NCI-H187 (cell line): Measurements from ENCODE around the gene EFEMP2.
"Not testable (repeated sequence)": the region's sequence is repeated elsewhere in the genome, so short reads cannot be mapped to it uniquely, and the experiment has no call there.

Source experiments
- DNase-seq, 2 experiments: peaks; one replicate each; lab custom pipeline; 2025; lab: John Stamatoyannopoulos, UW

EFEMP2 gene

DNA sequence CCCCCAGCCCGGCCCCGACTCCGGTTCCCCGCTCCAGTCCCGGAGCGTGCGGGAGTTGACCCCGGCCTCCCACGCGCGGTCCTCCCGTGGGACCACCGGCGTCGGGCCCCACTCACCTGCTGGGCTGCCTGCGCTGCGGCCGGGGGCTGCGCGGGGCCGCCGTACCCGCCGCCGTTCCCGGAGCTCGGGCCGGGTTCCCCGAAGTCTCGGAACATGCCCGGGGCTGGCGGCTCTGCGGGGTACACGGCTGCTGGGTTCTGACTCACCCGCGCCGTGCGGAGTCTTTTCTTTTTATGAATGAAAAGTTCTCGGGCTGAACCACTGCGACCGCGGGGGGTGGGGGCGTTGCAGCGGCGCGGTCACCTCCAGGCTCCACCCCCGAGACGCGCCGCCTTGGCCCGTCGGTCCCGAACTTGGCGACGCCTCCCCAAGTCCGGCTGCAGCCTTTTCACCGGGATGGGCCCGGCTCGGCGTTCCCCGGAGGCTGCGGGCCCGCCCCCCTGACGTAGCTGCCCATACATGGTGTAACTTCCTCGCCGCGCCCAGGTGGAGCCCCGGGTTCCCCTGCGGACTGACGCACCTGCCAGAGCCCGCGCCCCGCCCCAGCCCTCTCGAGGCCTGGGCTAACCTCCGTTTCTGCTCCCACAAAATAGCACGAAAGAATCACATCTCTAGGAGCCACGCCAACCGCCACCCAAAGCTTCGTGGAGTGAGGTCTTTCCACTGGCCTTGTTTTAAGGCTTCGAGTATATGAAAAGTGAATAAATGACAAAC lies 27.7 kb upstream of the EFEMP2 start, which contains the start of gene FOSL1:
Gene FOSL1, minus strand, starts transcription at position 264 of the 774 bp plus-strand sequence. Its CDS starts 49 bp downstream, at position 215.
- DNase-seq = peak in 1 of 2 experiments; percentile 59

DNA sequence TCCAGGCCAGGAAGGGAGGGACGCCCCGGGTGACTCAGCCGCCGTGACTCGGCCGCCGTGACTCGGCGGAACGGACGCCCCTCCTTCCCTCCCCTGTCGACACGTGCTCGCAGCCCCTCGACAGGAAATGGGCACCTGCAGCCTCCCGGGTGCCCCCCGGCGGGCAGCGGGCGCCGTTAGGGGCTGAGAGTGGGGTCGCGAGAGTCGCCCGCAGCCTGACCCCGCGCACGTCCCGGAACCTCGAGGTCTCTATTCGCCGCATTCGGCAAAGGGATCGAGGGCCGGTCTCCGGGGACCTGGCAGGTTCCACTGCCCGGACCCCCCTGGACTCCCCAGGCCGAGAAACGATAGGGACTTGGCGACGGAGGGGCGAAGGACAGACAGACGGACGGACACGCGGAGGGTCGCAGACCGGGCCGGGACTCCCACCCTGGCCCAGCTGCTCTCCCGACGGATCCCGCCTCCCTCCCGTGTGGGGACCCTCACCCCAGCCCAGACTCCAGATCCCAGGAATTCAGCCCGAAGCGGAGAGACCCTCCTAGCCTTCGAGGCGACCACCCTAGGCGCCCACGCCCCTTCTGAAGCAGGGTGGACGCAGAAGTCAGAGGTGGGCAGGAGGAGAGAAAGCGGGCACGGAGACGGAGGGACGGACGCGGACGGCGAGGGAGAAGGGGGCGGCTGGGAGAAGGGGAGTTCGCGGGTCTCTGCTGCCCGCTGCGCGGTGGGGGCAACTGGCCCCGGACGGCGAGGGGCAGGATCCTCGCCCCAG lies 26.9 kb upstream of the EFEMP2 start:
- DNase-seq = no peak

DNA sequence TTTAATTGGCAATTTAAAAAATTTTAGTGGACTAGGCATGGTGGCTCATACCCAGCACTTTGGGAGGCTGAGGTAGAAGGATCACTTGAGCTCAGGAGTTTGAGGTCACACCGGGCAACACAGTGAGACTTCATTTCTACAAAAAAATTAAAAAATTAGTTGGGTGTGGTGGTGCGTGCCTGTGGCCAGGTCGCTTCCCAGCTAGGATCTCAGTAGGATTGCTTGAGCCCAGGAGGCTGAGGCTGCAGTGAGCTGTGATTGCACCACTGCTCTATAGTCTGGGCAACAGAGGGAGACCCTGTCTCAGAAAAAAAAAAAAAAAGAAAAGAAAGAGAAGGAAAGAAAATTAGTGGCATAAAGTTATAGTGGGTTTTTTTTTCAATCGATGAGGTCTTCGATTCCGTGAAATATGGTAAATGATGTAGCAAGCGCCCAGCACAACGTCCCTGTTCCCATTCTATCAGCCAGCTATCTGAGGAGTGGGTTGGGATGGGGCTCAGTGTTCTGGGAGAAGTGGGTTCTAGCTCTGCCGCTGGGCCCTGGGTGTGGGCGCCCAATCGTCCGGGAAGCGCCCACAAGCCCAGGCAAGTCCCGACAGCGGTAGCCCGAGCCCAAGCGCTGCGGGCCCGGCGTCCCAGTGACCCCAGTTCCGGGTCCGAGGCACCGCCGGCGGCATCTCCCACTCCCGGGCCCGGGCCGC lies 26.2 kb upstream of the EFEMP2 start:
- DNase-seq = no peak

DNA sequence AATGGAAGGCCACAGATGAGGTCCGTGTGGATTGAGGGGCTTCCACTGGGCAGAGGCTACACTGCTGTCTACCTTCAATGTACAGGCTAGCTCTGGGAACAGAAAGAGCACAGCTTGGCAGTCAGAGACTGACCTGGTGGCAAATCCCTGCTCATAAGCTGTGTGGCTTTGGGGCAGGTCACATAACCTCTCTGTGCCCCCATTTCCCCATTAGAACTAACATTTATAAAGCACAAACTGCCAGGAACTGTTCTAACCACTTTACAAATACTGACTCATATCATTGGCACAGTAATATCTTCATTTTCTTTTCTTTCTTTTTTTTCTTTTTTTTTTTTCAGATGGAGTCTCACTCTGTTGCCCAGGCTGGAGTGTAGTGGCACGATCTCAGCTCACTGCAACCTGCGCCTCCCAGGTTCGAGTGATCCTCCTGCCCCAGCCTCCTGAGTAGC lies 24.4 kb upstream of the EFEMP2 start:
- DNase-seq = no peak

DNA sequence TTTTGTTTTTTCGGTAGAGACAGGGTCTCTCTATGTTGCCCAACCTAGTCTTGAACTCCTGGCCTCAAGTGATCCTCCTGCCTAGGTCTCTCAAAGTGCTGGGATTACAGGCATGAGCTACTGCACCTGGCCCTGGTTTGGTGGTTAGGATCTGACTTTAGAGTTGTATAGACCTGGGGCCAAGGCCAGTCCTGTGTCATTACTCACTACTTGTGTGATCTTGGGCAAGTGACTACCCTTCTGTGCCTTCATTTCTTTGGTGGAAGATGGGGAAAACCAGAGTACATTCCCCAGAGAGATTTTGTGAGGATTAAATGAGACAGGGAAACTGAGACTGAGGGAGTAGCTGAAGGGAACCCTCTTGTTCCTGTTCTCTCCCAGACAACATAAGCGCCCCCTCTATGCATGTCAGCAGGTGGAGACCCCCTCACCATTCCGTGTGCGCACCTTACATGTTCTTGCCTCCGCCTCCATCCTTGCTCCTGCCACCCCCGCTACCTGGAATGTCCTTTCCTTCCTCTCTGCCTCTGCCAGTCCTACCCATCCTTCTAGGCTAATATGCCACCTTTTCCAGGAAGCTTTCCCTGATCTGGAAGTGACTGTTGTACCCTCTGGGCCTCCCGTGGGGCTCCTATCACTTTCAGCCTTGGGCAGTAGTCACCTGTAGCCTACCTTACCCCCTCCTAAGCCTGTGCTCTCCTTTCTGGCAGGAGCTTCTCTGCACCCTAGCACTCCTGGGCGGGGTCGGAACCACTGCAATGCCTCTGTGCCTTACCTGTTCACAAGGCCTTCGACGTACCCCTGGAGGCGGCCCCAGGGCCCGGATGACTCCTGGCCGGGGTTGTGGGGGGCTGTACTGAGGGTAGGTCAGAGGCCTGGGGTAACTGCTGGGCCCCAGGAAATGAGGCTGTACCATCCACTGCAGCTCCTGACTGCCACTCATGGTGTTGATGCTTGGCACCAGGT lies 23.7 kb upstream of the EFEMP2 start:
- no peak for DNase-seq

DNA sequence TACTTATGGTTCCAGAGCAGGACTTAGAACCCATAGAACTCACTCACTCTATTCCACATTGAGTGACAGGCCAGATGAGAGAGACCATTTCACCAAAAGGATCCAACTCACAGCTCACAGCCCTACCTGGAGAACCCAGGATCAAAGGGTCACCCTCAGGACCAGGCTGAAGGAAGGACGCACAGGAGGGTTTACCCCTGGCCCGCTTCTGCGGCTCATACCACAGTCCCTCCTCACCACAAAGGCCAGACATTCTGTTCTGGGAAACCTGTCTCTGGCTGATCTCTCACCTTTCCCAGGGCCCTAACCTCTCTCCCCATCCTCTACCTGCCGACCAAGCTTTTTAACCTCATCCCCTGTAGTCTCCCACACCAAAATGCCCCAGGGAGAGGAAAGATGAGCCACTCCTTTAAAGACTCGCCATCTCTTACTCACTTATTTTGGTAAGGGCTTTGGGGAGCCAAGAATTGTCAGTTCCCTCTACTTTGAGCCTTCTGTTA lies 22.9 kb upstream of the EFEMP2 start:
- no peak for DNase-seq

DNA sequence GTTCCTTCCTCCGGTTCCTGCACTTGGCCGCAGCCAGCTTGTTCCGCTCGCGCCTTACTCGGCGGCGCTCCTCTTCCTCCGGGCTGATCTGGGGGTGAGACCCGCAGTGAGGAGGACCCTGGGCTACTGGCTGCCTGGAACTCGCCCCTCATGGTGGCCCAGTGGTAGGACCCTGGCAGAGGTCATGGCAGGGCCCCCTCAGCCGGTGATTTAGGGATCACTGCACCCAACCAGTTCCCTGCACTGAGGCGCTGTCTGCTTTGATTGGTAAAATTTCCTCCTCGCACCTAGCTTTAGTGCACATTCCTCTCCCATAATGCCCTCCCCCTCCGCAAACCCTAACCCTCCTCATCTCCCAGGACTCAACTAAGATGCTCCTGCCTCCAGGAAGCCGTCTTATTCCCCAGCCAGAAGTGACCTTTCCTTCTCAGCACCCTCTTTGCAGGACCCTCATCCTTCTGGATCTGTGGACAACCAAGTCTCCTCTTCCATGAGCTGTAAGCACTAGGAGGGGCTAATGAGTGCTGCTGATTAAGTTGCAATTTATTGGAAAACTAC lies 21.5 kb upstream of the EFEMP2 start:
- no peak for DNase-seq

DNA sequence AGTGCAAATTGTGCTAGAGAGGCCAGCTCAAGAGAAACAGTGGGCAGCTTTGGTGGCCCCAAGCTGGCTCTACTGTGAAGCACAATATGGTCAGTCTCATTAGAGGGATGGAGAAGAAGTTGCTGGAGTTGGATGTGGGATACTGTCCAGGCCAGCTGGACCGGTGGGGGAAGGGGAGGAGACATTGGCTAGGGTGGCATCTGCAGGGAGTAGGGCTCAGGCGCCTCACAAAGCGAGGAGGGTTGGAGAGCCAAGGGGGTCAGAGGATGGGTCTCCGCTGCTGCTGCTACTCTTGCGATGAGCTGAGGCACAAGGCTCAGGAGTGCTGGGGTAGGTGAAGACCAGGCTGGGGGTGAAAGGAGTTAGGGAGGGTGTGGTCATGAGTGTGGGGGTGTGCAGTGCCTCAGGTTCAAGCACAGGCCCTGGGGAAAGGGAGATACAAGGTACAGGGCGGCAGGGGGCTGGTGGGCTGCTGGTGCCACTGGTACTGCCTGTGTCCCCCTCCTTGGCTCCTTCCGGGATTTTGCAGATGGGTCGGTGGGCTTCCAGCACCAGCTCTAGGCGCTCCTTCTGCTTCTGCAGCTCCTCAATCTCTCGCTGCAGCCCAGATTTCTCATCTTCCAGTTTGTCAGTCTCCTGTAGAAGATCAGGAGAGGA lies 20.2 kb upstream of the EFEMP2 start:
- no peak for DNase-seq

DNA sequence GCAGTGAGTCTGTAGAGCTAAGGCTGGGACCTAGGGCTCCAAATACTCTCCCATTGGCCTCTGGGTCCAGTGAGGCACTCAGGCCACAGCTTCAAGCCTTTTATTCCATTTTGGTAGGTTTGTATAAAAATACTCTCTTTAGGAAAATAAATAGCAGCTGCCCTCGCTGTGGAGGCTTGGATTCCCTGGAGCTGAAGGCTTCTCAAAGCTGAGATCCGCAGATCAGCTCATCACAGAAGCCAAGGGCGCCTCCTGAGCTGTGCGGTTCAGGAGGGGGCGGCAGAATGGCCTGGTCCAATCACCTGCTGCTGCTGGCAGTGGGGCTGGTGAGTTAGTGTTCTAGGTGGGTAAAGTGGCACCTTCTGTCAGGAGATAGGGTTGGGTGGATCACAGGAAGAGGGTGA lies 19.5 kb upstream of the EFEMP2 start:
- not testable (repeated sequence) for DNase-seq

DNA sequence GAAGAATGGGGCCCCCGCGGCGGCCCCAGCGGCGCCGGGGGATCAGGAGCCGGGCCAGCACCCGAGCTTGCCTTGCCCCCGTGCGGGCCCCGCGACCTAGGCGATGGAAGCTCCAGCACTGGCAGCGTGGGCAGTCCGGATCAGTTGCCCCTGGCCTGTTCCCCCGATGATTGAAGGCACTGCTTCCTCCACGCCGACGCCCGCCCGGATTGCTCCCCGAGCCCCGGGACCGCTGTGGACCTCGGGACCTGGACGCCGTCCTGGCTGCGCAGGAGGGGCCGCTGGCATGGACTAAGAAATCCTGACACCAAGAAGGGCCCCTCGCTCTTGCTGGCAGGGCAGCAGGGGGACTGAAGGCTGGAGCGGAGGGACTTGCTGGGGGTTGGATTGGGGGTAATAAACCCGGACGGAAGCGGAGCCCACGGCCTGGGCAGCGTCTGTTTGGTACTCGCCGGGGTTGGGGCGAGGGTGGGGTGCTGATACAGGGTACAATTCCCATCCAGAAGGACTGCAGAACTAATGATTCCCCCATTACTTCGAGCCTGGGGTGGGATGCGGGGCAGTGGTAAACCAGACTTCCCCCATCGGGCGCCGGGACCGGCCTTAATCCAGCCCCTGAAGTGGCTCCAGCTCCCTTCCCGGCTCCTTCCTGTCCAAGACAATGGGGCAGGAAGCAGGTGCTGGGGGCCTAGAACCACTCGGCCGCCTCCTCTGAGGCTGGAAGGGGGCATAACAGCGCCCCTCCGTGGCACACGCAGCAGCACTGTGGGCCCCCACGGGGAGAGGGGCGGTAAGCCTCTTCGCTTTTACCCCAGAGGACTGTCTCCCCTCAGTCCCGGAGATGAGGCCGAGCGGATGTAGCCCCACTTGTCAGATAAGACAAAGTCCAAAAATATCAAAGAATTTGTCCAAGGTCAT lies 18.9 kb upstream of the EFEMP2 start:
- no peak for DNase-seq

DNA sequence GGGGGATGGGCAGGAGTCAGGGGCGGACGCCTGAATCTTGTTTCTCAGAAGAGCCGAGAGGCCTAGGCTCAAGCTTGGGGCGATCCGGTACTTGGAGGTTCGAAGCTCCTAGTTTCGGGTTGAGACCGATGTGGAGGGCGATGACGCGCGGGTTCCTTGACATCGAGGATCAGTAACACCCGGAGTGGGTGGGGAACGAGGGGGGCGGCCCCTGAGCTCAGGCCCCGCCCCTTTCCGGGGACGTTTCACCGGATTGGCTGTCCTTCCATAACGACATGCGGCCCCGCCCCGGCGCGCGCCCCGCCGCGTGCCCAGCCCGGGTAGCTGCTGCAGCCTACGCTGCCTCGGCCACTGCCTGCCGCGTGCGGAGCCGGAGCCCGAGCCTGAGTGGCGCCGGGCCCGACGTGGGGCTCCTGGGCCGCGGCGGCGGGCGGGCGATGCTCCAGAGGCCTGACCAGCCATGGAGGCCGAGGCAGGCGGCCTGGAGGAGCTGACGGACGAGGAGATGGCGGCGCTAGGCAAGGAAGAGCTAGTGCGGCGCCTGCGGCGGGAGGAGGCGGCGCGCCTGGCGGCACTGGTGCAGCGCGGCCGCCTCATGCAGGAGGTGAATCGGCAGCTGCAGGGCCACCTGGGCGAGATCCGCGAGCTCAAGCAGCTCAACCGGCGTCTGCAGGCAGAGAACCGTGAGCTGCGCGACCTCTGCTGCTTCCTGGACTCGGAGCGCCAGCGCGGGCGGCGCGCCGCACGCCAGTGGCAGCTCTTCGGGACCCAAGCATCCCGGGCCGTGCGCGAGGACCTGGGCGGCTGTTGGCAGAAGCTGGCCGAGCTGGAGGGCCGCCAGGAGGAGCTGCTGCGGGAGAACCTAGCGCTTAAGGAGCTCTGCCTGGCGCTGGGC lies 18.0 kb upstream of the EFEMP2 start, which contains the start of gene CCDC85B:
Gene CCDC85B, plus strand, starts transcription at position 350 of the 895 bp plus-strand sequence. Its CDS starts 111 bp downstream, at position 461.
- DNase-seq = peak; percentile 84 to 95

DNA sequence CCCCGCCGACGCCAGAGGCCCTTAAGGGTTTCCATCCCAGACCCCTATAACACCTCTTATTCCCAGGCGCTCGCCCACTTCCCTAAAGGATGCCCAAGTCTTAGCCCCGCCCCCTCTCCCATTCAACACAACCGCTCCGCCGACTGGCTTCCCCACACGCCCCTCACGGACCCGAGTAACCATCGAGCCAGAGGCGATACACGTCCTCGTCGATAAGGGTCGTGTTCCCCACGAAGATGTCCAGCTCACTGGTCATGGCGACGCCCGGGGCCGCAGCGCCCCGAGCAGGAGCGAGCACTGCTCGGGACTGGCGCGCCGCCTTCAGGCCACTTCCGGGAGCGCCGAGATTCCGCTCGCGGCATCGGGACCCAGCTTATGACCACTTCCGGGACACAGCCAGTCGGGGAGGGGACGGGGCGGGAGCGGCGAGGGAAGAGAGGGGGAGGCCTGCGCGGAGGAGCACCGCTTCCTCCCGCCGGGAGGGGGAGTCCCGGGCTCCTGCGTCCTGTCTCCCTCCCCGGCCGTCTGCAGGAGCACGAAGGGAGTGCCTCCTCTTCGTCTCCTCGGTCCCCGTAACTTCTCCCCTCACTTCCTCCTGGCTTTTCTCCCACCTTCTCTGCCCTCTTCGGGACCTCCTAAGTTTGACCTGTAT lies 15.7 kb upstream of the EFEMP2 start, which contains the start of gene FIBP:
Gene FIBP, minus strand, starts transcription at position 309 of the 652 bp plus-strand sequence. Its CDS starts 53 bp downstream, at position 256.
- DNase-seq = peak; percentile 72 to 90

DNA sequence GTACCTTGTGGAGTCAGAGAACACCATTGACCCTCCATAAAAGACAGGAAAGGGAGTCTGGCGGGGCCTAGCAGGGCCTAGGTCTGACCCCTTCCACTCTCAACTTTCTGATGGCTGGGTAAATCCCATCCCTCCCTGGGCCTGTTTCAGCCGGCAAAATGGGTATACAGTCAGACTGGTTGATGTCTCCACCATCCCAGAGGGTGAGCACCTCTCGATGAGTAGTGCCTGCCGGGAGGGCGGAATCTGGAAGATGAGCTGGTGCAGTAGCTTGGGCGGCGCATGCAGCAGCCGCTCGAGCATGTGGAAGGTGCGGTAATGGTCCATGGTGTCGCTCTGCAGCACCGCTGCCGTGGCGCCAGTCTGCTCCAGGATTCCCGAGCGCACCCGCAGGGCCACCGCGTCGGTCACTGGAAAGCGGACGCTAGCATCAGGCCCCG lies 15.1 kb upstream of the EFEMP2 start:
- DNase-seq = no peak

DNA sequence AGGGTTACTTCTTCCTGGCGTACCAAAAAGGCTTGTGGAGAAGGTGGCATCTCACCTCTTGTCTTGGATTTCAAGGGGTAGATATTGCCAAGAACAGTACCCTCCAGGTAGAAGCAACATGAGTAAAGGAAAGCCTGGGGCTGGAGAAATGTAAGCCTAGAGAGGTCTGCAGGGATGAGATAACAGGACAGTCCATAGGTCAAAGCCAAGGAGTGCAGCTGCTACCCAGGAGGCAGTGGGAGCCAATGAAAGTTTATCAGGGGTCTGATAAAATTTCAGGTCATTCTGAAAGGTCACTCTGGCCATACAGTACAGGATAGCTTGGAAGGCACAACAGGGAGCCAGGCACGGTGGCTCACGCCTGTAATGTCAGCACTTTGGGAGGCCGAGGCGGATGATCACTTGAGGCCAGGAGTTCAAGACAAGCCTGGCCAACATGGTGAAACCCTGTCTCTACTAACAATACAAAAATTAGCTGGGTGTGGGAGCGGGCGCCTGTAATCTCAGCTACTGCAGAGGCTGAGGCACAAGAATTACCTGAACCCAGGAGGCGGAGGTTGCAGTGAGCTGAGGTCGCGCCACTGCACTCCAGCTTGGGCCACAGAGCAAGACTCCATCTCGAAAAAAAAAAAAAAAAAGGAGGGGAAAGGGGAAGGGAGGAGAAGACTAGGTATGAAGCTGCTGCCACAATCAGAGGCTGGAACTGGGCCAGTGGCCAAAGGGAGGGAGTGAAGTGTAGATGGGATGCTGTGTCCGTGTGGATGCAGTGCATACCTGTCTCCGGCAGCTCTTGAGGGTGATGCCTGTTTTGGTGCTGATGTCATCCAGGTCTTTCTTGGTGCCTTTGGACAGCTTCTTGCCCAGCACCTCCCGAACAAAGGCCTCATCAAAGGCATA lies 14.5 kb upstream of the EFEMP2 start:
- no peak for DNase-seq

DNA sequence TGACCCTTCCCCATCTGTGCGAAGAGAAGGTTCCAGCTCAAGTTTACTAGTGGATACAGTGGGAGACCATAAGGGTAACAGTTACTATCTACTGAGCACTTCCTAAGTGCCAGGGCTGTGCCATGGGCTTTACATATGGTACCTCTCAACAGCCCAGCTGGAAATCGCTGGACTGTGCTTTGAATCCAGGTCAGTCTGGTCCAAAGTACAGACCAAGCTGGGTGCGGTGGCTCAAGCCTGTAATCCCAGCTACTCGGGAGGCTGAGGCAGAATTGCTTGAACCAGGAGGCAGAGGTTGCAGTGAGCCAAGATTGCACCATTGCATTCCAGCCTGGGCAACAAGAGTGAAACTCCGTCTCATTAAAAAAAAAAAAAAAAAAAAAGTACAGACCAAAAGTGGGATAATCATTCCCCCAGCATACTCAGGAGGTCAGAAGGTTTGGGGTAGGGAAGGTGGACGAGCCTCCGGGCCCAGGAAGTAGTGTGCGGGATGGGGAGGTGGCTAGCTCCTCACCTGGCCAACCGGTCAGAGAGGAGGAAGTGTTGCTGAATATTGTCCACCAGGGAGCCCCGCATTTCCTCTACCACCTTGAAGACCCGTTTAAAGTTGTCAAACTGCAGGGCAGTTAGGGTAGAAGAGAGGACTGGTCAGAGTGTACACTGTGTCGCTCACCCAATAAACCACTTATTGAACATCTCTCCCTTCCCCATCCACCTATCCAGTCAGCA lies 13.4 kb upstream of the EFEMP2 start:
- DNase-seq = no peak
